ENCODE results near the gene RAC3. TPM values are rescaled to one million over a fixed set of nuclear protein-coding genes. Genes with fewer than 3 reads are reported as not detected.

The RAC3 gene
- polyA plus RNA-seq, 2 of the 4 experiments (the other 2 are of a cell fraction) = 9.9 to 21.0 TPM

GRCh38 chr17:82010575-82011525 lies 20.6 kb upstream of the RAC3 start:
- peaks cover 12% of the 10 kb centered on the region for H3K4me1 ChIP-seq
- H3K4me3 ChIP-seq = no peak overlapping the region
- ChIA-PET CTCF (interaction anchor here (1.3 to 33.2 kb wide), 5 partner anchors 8 to 47 kb away, joined by 3 to 794 read pairs (median 16); partner anchors contain the start of genes CENPX, LRRC45, NOTUM and RAC3), POLR2A (no interaction called here)
- no peaks in the 10 kb centered on the region for H3K9me3 ChIP-seq
- ATAC-seq (no peak), DNase-seq (ENCODE audit: low read depth in 1 of 2, low spot score in 1 of 2) (no peak), FAIRE-seq (no peak)
- WGBS (ENCODE audit: missing lambda C conversion rate) = 87% methylated on average over 21 of the region's 39 CpGs
- no peak overlapping the region; a peak in 1 of 6 replicates for H3K27ac ChIP-seq
- H3K4me2 ChIP-seq = no peak overlapping the region
- TF ChIP-seq EP300 (IDR thresholded peaks at IDR 0.05) (no peak), CHD2 (IDR thresholded peaks at IDR 0.05; ENCODE audit: low read length, partially characterized antibody) (no peak), RAD21 (conservative IDR thresholded peaks at IDR 0.05 in 1 of 2, IDR thresholded peaks at IDR 0.05 in 1 of 2) (no peak), USF2 (IDR thresholded peaks at IDR 0.05) (no peak), SREBF2 (IDR thresholded peaks at IDR 0.05) (no peak), NFE2L2 (conservative IDR thresholded peaks at IDR 0.05; ENCODE audit: low read length) (no peak), EHF (CRISPR knock-in tag; IDR thresholded peaks at IDR 0.05) (no peak), E2F6 (IDR thresholded peaks at IDR 0.05; ENCODE audit: borderline replicate concordance, low read depth) (no peak), CBX8 (IDR thresholded peaks at IDR 0.05) (no peak), BCL3 (IDR thresholded peaks at IDR 0.05) (no peak), HMGXB4 (CRISPR knock-in tag; IDR thresholded peaks at IDR 0.05; ENCODE audit: borderline replicate concordance) (no peak)

GRCh38 chr17:82011617-82012187 lies 19.8 kb upstream of the RAC3 start:
- H3K4me2 ChIP-seq = no peak overlapping the region
- WGBS (ENCODE audit: missing lambda C conversion rate) = 85% methylated on average over 19 of the region's 19 CpGs
- no peaks in the 10 kb centered on the region for H3K9me3 ChIP-seq
- ChIA-PET CTCF (interaction anchor here (0.9 to 33.2 kb wide), 4 partner anchors 9 to 54 kb away, joined by 3 to 794 read pairs (median 100); partner anchors contain the start of genes CENPX, LRRC45 and NOTUM), POLR2A (no interaction called here)
- no peak for DNase-seq (ENCODE audit: low read depth in 1 of 2, low spot score in 1 of 2)
- ATAC-seq = 0 out of 6 replicates have a peak, but pooled peaks of 1 of the 2 experiments have one; percentile 2
- TF ChIP-seq KDM5A (IDR thresholded peaks at IDR 0.05) (no peak), CHD4 (IDR thresholded peaks at IDR 0.05; ENCODE audit: borderline replicate concordance) (no peak), MAX (IDR thresholded peaks at IDR 0.05) (no peak), HDAC2 (IDR thresholded peaks at IDR 0.05) (no peak), RARB (CRISPR knock-in tag; IDR thresholded peaks at IDR 0.05) (no peak), HES2 (IDR thresholded peaks at IDR 0.05) (no peak), HOXB13 (CRISPR knock-in tag; IDR thresholded peaks at IDR 0.05; ENCODE audit: low read depth) (no peak), PHF8 (IDR thresholded peaks at IDR 0.05; ENCODE audit: borderline replicate concordance, low read depth) (no peak), FOSB (CRISPR knock-in tag; IDR thresholded peaks at IDR 0.05) (no peak), CHD2 (IDR thresholded peaks at IDR 0.05; ENCODE audit: low read length, partially characterized antibody) (no peak), NPAS2 (CRISPR knock-in tag; IDR thresholded peaks at IDR 0.05; ENCODE audit: borderline replicate concordance) (no peak)
- FAIRE-seq = no peak
- H3K4me1 ChIP-seq = peaks cover 4% of the 10 kb centered on the region
- no peak overlapping the region for H3K4me3 ChIP-seq
- H3K27ac ChIP-seq = peak overlapping the region in 1 of 2 experiments; percentile 23; a peak in 1 of 6 replicates

Measured in A549 (cell line).